SK-N-SH (cell line): Measurements from ENCODE around the gene PLA2G4C. TPM values are rescaled to one million over a fixed set of nuclear protein-coding genes. Genes with fewer than 3 reads are reported as not detected.

Source experiments
- CTCF ChIA-PET: fragments of 300-600, 350-600 bp; formaldehyde crosslinking; extraction: SDS; loops from one replicate; lab custom pipeline; 2021; lab: Yijun Ruan, JAX
- POLR2A ChIA-PET: fragments of 350-600 bp; sonication (Branson Sonifier 250); formaldehyde crosslinking; extraction: SDS; loops from one replicate; lab custom pipeline; 2020; ENCODE audit warnings: antibody characterized with exemption, inconsistent platforms; lab: Yijun Ruan, JAX
- DNase-seq: peaks from one replicate; pipeline ENCODE4 v3.0.0; 2012
- H2AFZ ChIP-seq: fragments of 200-600 bp; sonication (generic); 2 replicates; pipeline ENCODE4 v1.8.1; 2016; ENCODE audit warnings: antibody characterized with exemption, mild to moderate bottlenecking, low read depth
- H3F3A ChIP-seq: fragments of 200-600 bp; sonication (generic); replicated peaks from 2 replicates; pipeline ENCODE3; 2016; ENCODE audit warnings: antibody characterized with exemption, mild to moderate bottlenecking; ENCODE audit not compliant: insufficient read depth
- H3K27ac ChIP-seq, 2 experiments: fragments of 200-500 bp in 1 of 2; fragments of 200-600 bp in 1 of 2; sonication (Bioruptor generic) in 1 of 2; sonication (generic), shearing (Covaris generic) in 1 of 2; 2 replicates each; pipeline versions ENCODE4 v1.5.1 to v1.6.1; 2014 to 2016; ENCODE audit warnings: low read depth in 2 of 2, inconsistent platforms in 1 of 2, low read length in 1 of 2, mild to moderate bottlenecking in 1 of 2, mixed read lengths in 1 of 2
- H3K27me3 ChIP-seq: fragments of 200-600 bp; sonication (generic), shearing (Covaris generic); 2 replicates; pipeline ENCODE4 v1.6.1; 2016; ENCODE audit warnings: mixed run types; ENCODE audit not compliant: insufficient read depth
- H3K36me3 ChIP-seq, 2 experiments: fragments of 200-500 bp in 1 of 2; fragments of 200-600 bp in 1 of 2; sonication (Bioruptor generic) in 1 of 2; sonication (generic) in 1 of 2; replicated peaks in 1 of 2; 2 replicates each; pipeline versions ENCODE3 to v1.5.1; 2014 to 2016; ENCODE audit warnings: low read length in 1 of 2, mild to moderate bottlenecking in 1 of 2; ENCODE audit not compliant: insufficient read depth in 2 of 2, control insufficient read depth in 1 of 2
- H3K4me1 ChIP-seq, 2 experiments: fragments of 200-500 bp in 1 of 2; fragments of 200-600 bp in 1 of 2; sonication (Bioruptor generic) in 1 of 2; sonication (generic), shearing (Covaris generic) in 1 of 2; 2 replicates each; pipeline versions ENCODE4 v1.5.1 to v1.6.1; 2014 to 2016; ENCODE audit warnings: low read depth in 1 of 2, low read length in 1 of 2, mixed run types in 1 of 2; ENCODE audit not compliant: insufficient read depth in 2 of 2, control insufficient read depth in 1 of 2
- H3K4me2 ChIP-seq: fragments of 200-600 bp; sonication (generic), shearing (Covaris generic); 2 replicates; pipeline ENCODE4 v1.6.1; 2017; ENCODE audit warnings: mixed run types
- H3K4me3 ChIP-seq, 2 experiments: fragments of 200-500 bp in 1 of 2; fragments of 200-600 bp in 1 of 2; sonication (Bioruptor generic) in 1 of 2; sonication (generic), shearing (Covaris generic) in 1 of 2; 2 replicates each; pipeline versions ENCODE4 v1.5.1 to v1.8.1; 2014 to 2016; ENCODE audit warnings: low read depth in 2 of 2, inconsistent platforms in 1 of 2, low read length in 1 of 2, mild to moderate bottlenecking in 1 of 2, mixed read lengths in 1 of 2, moderate library complexity in 1 of 2
- H3K79me2 ChIP-seq: fragments of 200-600 bp; sonication (generic); 2 replicates; pipeline ENCODE4 v1.8.1; 2017; ENCODE audit warnings: mild to moderate bottlenecking; ENCODE audit not compliant: insufficient read depth
- H3K9ac ChIP-seq: fragments of 200-600 bp; sonication (generic); 2 replicates; pipeline ENCODE4 v1.6.1; 2017; ENCODE audit warnings: mixed run types
- H3K9me2 ChIP-seq: fragments of 200-600 bp; sonication (generic); 2 replicates; pipeline ENCODE4 v1.6.1; 2017; ENCODE audit warnings: mixed run types
- H3K9me3 ChIP-seq: fragments of 200-600 bp; sonication (generic); 2 replicates; pipeline ENCODE4 v1.6.1; 2017; ENCODE audit warnings: mixed run types, mild to moderate bottlenecking, moderate library complexity
- H4K20me1 ChIP-seq: fragments of 200-600 bp; sonication (generic); 2 replicates; pipeline ENCODE4 v1.6.1; 2017; ENCODE audit warnings: mild to moderate bottlenecking, mixed run types; ENCODE audit not compliant: insufficient read depth
- CHD2 ChIP-seq: fragments of 150-350 bp; IDR thresholded peaks from 2 replicates; pipeline ENCODE4 v1.6.1; 2018; ENCODE audit warnings: low read length; ENCODE audit not compliant: partially characterized antibody
- EZH2phosphoT487 ChIP-seq: fragments of 200-600 bp; sonication (generic); IDR thresholded peaks from 2 replicates; pipeline ENCODE4 v1.6.1; 2017; ENCODE audit warnings: low read depth, mixed run types, mild to moderate bottlenecking, antibody characterized with exemption, moderate library complexity, borderline replicate concordance
- FOSL2 ChIP-seq: IDR thresholded peaks from 2 replicates; pipeline ENCODE4 v1.4.0; 2012; ENCODE audit warnings: low read depth, mild to moderate bottlenecking, moderate library complexity, borderline replicate concordance
- FOXM1 ChIP-seq: IDR thresholded peaks from 2 replicates; pipeline ENCODE4 v1.4.0; 2012; ENCODE audit warnings: low read depth, mild to moderate bottlenecking
- GABPA ChIP-seq: IDR thresholded peaks from 2 replicates; pipeline ENCODE4 v1.4.0; 2012; ENCODE audit warnings: low read depth, mild to moderate bottlenecking
- MEF2A ChIP-seq: IDR thresholded peaks from 2 replicates; pipeline ENCODE4 v1.4.0; 2012; ENCODE audit warnings: low read depth, borderline replicate concordance
- MXI1 ChIP-seq: IDR thresholded peaks from 2 replicates; pipeline ENCODE4 v1.6.1; 2012; ENCODE audit warnings: mild to moderate bottlenecking, low read depth, low read length, improper control_type of control experiment
- POLR2AphosphoS5 ChIP-seq: IDR thresholded peaks from 2 replicates; pipeline ENCODE4 v1.6.1; 2012; ENCODE audit warnings: low read depth, low read length
- RCOR1 ChIP-seq: fragments of 150-350 bp; IDR thresholded peaks from 2 replicates; pipeline ENCODE4 v1.6.1; 2017; ENCODE audit warnings: antibody characterized with exemption, low read length
- RXRA ChIP-seq: IDR thresholded peaks from 2 replicates; pipeline ENCODE4 v1.4.0; 2012; ENCODE audit warnings: low read depth, mild to moderate bottlenecking, borderline replicate concordance
- SIN3A ChIP-seq: IDR thresholded peaks from 2 replicates; pipeline ENCODE4 v1.6.1; 2012; ENCODE audit warnings: low read depth, mild to moderate bottlenecking, low read length, moderate library complexity, borderline replicate concordance
- SMC3 ChIP-seq: IDR thresholded peaks from 2 replicates; pipeline ENCODE4 v1.6.1; 2012; ENCODE audit warnings: low read depth, low read length, improper control_type of control experiment
- TAF1 ChIP-seq: IDR thresholded peaks from 2 replicates; pipeline ENCODE4 v1.6.1; 2012; ENCODE audit warnings: low read depth, mild to moderate bottlenecking, low read length, moderate library complexity, borderline replicate concordance
- TEAD4 ChIP-seq: IDR thresholded peaks from 2 replicates; pipeline ENCODE4 v1.4.0; 2012; ENCODE audit warnings: mild to moderate bottlenecking, borderline replicate concordance; ENCODE audit not compliant: insufficient read depth
- ZBTB33 ChIP-seq: IDR thresholded peaks from 2 replicates; pipeline ENCODE4 v1.4.0; 2012; ENCODE audit warnings: low read depth, borderline replicate concordance
- WGBS: methylation state at CpG from one replicate; pipeline ENCODE4 v1.1.6; 2017; ENCODE audit warnings: low lambda C conversion rate; 5-methylcytosine and 5-hydroxymethylcytosine counted together
- polyA plus RNA-seq, 3 experiments: library from polyadenylated mRNA; depleted of rRNA; stranded (reverse); fragments of >200 nt; gene quantifications; 2 replicates each; pipeline ENCODE4 v1.2.3, GENCODE V29; 2012
- TF ChIP-seq, protein P1 (sequence below): IDR thresholded peaks from 2 replicates; pipeline ENCODE4; 2012
- TF ChIP-seq, protein P2 (sequence below): fragments of 150-350 bp; IDR thresholded peaks from 2 replicates; pipeline ENCODE4 v1.6.1; 2017; ENCODE audit warnings: antibody characterized with exemption, low read length, low read depth, borderline replicate concordance
- TF ChIP-seq, protein P3 (sequence below): fragments of 200-600 bp; sonication (generic); IDR thresholded peaks from 2 replicates; pipeline ENCODE4 v1.6.1; 2017; ENCODE audit warnings: antibody characterized with exemption, mild to moderate bottlenecking, moderate library complexity

The PLA2G4C gene
- polyA plus RNA-seq, 1 of the 3 experiments (the other 2 are of a cell fraction) = 6.1 TPM

DNA sequence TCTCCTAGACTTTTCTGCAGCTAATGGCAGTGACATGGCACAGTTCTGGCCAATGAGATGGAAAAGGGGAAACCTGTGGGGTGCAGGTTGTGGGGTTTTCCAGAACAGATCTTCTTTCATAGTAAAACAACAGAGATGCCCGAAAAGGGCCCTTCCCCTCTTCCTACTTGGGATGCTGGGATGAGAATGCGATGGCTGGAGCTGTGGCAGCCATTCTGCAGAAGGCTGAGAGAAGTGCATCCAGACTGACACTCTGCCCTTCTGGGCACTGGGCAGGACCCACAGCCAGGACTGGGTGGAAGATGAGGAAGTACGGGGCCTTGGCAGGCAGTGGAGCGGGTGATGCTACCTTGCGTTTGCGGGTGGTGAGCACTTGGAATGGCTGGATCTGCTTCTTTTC lies 16.9 kb upstream of the PLA2G4C start:
- Histone ChIP-seq H3K36me3 (peaks cover 0 to 7% of the 10 kb centered on the region in 2 experiments), H3K27me3 (no peaks in the 10 kb centered on the region), H3K4me2 (no peak overlapping the region), H3F3A (no peaks in the 10 kb centered on the region), H3K9me2 (no peaks in the 10 kb centered on the region), H3K4me3 (no peak overlapping the region), H3K9ac (no peak overlapping the region), H3K4me1 (no peaks in the 10 kb centered on the region), H2AFZ (no peak overlapping the region), H4K20me1 (no peaks in the 10 kb centered on the region), H3K79me2 (no peaks in the 10 kb centered on the region), H3K9me3 (no peaks in the 10 kb centered on the region), H3K27ac (no peak overlapping the region)
- CTCF ChIA-PET = interaction anchor here (0.6 kb wide), 1 partner anchor 18 kb away, joined by 3 read pairs; no protein-coding TSS in a partner anchor
- TF ChIP-seq SIN3A (no peak), MEF2A (no peak), POLR2AphosphoS5 (no peak), TEAD4 (no peak), MXI1 (no peak), RCOR1 (no peak), TAF1 (no peak), EZH2phosphoT487 (no peak), CHD2 (no peak), FOXM1 (no peak), SMC3 (no peak), ZBTB33 (no peak), GABPA (no peak), RXRA (no peak), FOSL2 (no peak)
- TF ChIP-seq, protein P1, sequence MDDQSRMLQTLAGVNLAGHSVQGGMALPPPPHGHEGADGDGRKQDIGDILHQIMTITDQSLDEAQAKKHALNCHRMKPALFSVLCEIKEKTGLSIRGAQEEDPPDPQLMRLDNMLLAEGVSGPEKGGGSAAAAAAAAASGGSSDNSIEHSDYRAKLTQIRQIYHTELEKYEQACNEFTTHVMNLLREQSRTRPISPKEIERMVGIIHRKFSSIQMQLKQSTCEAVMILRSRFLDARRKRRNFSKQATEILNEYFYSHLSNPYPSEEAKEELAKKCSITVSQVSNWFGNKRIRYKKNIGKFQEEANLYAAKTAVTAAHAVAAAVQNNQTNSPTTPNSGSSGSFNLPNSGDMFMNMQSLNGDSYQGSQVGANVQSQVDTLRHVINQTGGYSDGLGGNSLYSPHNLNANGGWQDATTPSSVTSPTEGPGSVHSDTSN = no peak
- TF ChIP-seq, protein P2, sequence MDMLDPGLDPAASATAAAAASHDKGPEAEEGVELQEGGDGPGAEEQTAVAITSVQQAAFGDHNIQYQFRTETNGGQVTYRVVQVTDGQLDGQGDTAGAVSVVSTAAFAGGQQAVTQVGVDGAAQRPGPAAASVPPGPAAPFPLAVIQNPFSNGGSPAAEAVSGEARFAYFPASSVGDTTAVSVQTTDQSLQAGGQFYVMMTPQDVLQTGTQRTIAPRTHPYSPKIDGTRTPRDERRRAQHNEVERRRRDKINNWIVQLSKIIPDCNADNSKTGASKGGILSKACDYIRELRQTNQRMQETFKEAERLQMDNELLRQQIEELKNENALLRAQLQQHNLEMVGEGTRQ = no peak
- TF ChIP-seq, protein P3, sequence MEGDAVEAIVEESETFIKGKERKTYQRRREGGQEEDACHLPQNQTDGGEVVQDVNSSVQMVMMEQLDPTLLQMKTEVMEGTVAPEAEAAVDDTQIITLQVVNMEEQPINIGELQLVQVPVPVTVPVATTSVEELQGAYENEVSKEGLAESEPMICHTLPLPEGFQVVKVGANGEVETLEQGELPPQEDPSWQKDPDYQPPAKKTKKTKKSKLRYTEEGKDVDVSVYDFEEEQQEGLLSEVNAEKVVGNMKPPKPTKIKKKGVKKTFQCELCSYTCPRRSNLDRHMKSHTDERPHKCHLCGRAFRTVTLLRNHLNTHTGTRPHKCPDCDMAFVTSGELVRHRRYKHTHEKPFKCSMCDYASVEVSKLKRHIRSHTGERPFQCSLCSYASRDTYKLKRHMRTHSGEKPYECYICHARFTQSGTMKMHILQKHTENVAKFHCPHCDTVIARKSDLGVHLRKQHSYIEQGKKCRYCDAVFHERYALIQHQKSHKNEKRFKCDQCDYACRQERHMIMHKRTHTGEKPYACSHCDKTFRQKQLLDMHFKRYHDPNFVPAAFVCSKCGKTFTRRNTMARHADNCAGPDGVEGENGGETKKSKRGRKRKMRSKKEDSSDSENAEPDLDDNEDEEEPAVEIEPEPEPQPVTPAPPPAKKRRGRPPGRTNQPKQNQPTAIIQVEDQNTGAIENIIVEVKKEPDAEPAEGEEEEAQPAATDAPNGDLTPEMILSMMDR = no peak
- 94% methylated on average over 5 of the region's 6 CpGs for WGBS
- POLR2A ChIA-PET = no interaction called here
- no peak for DNase-seq
